ENCODE results near the gene GPR84.

The GPR84 gene

GRCh38 chr12:54364413-54364812 is at the start of gene GPR84:
Gene GPR84 (minus strand): TSS chr12:54364486. CDS start chr12:54363851, 635 bp downstream.
- no peak for DNase-seq (ENCODE audit: low spot score)

DNA sequence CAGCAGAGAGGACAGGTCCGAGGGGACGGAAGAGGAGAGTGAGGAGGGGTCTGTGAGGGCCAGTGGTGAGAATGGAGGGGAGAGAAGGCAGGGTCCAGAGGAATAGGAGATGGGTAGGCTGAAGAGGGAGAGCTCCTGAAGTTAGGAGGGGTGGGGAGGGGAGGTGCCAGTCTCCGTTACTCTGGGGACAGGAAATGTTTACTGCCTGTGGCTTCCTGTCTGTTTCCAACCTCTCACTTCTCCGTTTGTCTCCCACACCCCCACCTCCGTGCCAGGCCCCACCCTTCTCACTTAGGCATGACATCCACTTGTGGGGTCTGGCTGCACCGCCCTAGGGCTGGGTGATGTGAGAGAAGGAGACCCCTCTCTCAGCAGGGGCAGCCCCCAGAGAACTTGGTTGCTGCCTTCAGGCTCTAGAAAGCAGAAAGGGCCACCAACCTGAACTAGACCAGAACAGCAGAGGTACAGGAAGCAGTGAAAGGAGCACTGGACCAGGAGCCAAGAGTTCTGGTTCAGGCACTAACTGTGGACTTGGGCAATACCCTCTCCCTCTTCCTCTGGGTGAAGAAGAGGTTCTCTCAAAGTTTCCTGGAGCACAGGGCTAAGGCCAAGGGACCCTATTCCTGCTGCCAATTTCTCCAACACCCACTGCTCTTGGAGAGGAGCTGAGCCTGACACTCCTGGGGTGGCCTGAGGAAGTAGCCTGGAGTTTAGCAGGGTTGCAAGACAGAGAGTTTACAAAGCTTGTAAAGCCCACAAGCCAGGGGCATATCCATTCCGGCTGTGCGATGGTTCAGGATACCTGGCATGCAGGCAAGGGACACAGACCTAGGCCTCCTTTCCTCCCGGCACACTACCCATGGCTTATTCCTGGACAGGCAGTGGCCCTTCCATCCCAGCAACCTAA is 49.3 kb upstream of the GPR84 start:
- DNase-seq (ENCODE audit: low spot score) = peak; percentile 59

DNA sequence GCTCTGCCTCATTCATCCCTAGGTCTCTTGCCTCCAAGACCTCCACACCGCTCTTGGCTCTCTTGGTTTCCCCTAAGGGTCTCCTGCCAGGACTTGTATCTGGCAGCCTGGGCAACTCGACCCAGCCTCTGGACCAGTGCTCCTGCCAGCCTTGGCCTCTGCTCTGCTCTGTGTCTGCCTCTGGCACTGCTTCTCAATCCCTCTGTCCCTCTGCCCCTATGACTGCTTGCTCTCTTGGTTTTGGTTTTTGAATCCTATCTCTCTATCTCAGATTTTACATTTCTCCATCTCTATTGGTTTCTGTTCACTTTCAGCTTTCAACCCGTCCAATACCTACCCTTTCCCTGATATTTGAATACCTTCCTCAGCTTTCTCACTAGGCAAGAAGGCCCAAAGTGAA is 48.5 kb upstream of the GPR84 start:
- no peak for DNase-seq (ENCODE audit: low spot score)

DNA sequence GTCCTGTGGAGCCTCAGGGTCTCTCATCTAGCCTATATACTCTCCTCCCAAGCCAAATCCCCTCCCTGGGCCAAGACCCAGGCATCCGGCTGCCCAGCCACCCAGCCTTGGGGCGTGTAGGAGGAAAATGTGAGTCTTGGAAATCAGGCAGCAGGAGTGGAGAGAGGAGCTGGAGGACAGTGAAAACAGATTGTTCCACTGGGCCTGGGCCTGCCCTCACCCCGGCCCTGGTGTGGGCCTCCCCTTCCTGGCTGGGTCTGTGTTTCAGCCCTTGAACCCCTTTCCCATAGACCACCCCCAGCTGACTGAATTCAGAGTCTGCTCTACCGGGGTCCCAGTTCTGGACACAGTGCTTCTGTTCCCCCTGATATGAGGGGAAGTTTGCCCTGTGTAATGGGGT is 48.1 kb upstream of the GPR84 start:
- no peak for DNase-seq (ENCODE audit: low spot score)

DNA sequence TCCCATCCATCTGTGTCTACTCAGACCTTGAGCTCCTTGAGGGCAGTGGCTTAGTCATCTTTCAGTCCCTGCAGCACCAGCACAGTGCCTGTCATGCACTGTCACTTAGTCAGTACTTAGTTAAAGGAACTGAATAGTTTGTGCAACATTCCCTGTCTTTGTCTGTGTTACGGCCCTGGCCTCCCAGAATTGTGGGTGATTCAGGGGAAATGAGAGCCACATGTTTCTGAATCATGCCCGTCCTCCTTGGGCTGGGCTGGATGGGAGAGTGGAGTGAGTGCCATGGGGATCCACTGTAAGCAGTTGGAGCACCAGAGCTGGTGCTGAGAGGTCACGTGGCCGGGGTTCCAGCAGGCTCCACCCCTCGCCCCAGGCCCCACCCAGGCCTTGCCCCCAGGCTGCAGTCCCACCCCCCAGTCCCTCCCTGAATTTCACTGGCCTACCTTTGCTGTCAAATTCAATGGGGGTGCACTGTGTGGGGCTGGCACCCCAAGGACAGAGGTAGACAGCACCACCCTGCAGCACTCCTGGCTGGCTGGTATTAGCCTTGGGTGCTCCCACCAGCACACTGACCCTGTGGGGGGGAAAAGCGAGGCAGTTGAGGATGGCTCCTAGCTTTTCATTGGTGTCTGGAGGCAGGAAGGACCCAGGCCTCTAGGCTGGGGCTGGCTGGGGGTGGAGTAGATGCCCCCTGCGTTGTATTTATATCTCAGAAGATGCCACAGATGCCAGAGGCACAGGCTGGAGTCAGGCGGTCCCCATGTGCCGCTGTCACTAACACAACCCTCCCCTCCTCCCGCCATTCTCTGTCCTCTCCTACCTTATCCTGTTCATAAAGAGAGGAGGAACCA is 47.3 kb upstream of the GPR84 start:
- no peak for DNase-seq (ENCODE audit: low spot score)

GRCh38 chr12:54409267-54409666 is 45.0 kb upstream of the GPR84 start:
- no peak for DNase-seq (ENCODE audit: low spot score)

GRCh38 chr12:54407183-54407905 is 43.1 kb upstream of the GPR84 start:
- peak; percentile 73 for DNase-seq (ENCODE audit: low spot score)

DNA sequence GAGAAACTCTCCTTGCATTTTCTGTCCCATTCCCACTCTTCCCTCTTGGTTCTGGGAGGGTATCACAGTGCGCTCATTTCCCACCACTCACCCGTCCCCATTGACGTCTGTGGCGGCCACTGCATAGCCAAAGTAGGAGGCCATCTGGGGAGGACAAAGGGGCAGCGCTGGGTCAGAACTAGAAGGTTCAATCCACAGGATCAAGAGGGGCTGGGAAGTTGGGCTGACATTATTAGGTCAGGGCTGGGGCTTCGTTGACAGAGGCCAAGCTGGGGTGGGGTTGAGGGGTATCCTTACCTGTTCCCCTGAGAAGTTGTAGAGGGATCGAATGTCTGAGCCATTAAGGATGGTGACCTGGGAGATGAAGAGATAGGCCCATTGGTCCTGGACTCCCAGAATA is 41.3 kb upstream of the GPR84 start:
- DNase-seq (ENCODE audit: low spot score) = no peak

GRCh38 chr12:54405106-54405505 is 40.8 kb upstream of the GPR84 start:
- DNase-seq (ENCODE audit: low spot score) = no peak

- DNase-seq (ENCODE audit: low spot score) = peak; percentile 39
Measured at GRCh38 chr12:54404061-54405004, 40.0 kb upstream of the GPR84 start.

- DNase-seq (ENCODE audit: low spot score) = no peak
Measured at GRCh38 chr12:54401119-54401518, 36.8 kb upstream of the GPR84 start.

DNA sequence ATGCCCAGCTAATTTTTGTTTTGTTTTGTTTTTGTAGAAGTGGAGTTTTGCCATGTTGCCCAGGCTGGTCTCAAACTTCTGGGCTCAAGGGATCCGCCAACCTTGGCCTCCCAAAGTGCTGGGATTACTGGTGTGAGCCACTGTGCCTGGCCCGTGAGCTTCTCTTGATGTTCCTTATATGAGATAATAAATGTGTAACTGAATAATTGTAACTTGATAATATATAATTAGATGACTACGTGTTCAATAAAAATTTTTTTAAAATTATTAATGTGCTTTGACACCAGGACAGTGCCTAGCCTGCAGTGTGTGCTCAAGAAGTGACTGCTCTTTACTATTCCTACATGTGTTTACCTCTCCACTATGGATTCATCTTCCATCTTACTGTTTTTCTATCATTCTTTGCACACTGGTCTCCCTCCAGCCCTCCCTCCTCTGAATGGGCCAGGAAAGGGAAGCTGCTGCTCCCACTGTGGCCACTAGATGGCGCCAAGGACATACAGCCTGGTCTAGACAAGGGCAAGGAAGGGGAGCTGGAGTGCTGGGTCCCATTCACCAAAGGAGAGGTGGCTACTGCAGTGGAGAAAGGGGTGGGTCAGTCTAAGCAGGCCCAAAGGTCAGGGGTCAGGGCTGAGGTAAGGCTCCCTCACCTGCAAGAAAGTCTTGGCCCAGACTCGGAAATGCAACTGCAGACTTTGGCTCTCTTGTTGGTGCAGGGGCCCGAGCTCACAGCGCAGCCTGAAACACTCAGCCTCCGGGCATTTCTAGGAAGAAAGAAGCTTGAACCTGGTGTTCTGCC is 34.9 kb upstream of the GPR84 start:
- peak; percentile 92 for DNase-seq (ENCODE audit: low spot score)

- DNase-seq (ENCODE audit: low spot score) = no peak
Measured at GRCh38 chr12:54398218-54398617, 33.9 kb upstream of the GPR84 start.

GRCh38 chr12:54397157-54397556 is 32.9 kb upstream of the GPR84 start:
- DNase-seq (ENCODE audit: low spot score) = no peak

DNA sequence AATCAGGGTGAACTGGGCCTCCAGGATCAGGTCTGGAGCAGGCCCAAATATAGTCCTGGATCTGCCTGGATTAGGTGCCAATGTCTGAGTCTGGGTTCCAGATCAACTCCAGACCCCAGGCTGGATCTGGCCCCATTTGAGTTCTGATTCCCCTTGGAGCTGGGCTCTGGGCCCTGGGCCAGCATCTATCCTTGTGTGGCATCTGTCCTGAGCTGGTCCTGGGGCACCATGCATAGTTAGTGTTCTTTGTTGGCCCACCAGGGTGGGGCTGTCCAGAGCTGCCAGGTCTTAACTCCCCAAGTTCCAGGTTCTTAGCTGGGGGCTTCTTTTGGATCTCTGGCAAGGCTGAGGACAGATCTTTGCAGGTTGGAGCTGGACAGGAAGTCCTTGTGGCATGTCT is 31.3 kb upstream of the GPR84 start:
- no peak for DNase-seq (ENCODE audit: low spot score)

- DNase-seq (ENCODE audit: low spot score) = no peak
Measured at GRCh38 chr12:54394986-54395385, 30.7 kb upstream of the GPR84 start.

GRCh38 chr12:54394281-54394719 is 30.0 kb upstream of the GPR84 start:
- peak; percentile 67 for DNase-seq (ENCODE audit: low spot score)

GRCh38 chr12:54393743-54394142 is 29.5 kb upstream of the GPR84 start:
- no peak for DNase-seq (ENCODE audit: low spot score)

GRCh38 chr12:54393207-54393609 is 28.9 kb upstream of the GPR84 start:
- no peak for DNase-seq (ENCODE audit: low spot score)

DNA sequence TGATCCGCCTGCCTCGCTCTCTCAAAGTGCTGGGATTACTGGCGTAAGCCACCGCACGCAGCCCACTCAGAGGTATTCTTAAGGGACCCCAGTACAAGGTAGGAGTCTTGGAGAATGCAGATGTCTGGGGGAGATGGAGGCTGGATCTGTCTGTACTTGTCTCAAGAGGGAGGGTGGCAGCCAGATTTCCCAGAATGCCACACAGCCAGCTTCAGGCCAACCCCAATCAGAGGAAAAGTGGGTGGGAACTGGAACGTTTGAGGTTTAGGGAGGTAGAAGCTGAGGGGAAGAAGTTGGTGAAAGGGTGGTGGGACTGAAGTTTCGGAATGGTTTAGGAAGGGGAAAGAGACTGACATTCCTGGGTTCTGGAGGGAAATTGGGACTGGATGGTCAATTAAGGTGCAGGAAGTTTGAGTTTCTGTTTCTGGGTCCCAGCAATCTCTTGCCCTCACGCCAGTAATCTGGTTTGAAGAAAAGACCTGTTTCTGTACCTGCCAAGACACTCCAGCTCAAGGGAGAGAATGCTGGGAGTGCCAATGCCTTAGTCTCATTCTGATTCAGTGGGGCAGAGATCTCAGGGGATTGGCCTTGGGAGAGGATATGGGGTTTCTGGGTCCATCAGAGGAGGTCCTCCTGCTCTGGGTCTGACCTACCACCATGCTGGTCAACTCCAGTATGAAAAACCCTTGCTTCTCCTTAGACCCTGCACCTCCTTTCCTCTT is 28.4 kb upstream of the GPR84 start:
- no peak for DNase-seq (ENCODE audit: low spot score)

Data from Ammon's horn (tissue), 1 donor.